ENCODE measurements around the gene FER.

GRCh38 chr5:108818613-108819272 is 71.0 kb downstream of the FER start:
- TF ChIP-seq CTCF (IDR thresholded peaks at IDR 0.05) (no peak), POLR2A (IDR thresholded peaks at IDR 0.05) (no peak)
